NCI-H526 treated with DMSO at 0.1 percent for 48 hours (cell line): Measurements from ENCODE around the gene UCN.
"Not testable (repeated sequence)": the region's sequence is repeated elsewhere in the genome, so short reads cannot be mapped to it uniquely, and the experiment has no call there.

ENCODE experiments used
- DNase-seq: peaks from one replicate; lab custom pipeline; 2025; lab: John Stamatoyannopoulos, UW

UCN gene

GRCh38 chr2:27308359-27308881, at the start of gene UCN:
Gene UCN, minus strand, starts transcription at chr2:27308445. Its CDS starts 550 bp downstream, at chr2:27307895.
- DNase-seq = no peak

GRCh38 chr2:27356382-27357181, 48.3 kb upstream of the UCN start, which contains the start of gene GTF3C2:
Gene GTF3C2, minus strand, starts transcription at chr2:27356764. Its CDS starts 13,210 bp downstream, at chr2:27343554.
- peak; percentile 95 for DNase-seq

- DNase-seq = no peak
Observed at GRCh38 chr2:27356056-27356381, 47.8 kb upstream of the UCN start.

- no peak for DNase-seq
Observed at GRCh38 chr2:27354597-27354927, 46.3 kb upstream of the UCN start.

GRCh38 chr2:27353762-27354596, 45.7 kb upstream of the UCN start:
- no peak for DNase-seq

DNA sequence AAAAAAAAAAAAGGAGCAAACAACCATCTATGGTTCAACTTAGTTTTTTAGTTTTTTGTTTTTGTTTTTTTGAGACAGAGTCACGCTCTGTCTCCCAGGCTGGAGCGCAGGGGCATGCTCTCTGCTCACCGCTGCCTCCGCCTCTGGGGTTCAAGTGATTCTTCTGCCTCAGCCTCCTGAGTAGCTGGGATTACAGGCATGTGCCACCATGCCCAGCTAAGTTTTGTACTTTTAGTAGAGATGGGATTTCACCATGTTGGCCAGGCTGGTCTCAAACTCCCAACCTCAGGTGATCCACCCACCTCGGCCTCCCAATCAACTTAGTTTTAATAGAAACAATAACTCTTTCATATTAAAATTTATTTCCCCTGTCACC, 45.1 kb upstream of the UCN start:
- not testable (repeated sequence) for DNase-seq

GRCh38 chr2:27351802-27352598, 43.8 kb upstream of the UCN start:
- no peak for DNase-seq

DNA sequence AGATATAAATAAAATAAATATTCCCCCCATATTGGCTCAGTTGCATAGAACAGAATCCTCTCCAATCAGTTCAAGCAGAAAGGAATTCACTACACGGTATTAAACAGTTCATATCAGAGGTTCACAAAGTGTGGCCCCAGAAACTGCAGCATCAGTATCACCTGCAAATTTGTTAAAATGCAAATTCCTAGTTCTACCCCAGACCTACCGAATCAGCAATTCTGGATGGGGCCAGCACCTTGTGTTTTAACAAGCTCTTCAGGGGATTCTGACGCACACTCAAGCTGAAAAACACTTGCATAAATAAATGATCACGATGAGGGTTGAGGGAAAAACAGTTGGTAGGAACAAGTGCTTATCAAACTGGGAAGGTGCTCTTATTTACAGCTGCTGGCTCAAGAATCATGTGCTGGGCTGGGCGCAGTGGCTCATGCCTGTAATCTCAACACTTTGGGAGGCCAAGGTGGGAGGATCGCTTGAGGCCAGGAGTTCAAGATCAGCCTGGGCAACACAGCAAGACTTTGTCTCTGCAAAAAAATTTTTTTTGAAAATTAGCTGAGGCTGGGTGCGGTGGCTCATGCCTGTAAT, 42.0 kb upstream of the UCN start:
- DNase-seq = no peak

DNA sequence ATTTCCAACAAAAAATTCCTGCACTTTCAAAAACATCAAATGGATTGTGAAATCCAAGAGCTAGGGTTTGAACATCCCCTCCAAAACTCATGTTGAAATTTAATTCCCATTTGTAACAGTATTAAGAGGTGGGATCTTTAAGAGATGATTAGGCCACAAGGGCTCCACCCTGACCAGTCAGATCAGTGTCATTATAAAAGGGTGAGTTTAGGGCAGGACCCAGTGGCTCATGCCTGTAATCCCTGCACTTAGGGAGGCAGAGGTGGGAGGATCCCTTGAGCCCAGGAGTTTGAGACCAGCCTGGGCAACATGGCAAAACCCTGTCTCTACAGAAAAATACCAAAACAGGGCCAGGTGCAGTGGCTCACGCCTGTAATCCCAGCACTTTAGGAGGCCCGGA, 39.4 kb upstream of the UCN start:
- no peak for DNase-seq

DNA sequence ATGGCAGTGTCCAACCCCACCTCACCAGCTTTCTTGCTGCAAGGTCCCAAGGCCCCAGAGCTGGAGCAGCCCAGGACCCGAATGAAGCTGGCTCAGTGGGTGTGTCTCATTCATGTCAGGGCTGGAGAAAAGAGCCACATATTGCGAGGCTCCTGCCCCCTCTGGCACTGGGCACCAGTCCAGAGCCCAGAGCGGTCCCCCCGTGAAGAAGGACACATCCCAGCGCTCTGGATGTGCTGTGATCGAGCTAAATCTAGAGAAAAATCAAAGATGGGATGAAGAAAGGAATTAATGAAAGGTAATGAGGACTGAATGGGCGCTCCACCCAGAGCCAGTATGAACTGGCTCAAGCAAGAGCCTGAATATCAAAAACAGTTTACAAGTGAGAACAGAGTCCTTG, 27.9 kb upstream of the UCN start:
- no peak for DNase-seq

- DNase-seq = no peak
Observed at GRCh38 chr2:27335311-27335710, 27.1 kb upstream of the UCN start.

GRCh38 chr2:27324720-27325119, 16.5 kb upstream of the UCN start:
- DNase-seq = no peak

GRCh38 chr2:27323596-27324285, 15.5 kb upstream of the UCN start:
- DNase-seq = no peak

- peak; percentile 72 for DNase-seq
Observed at GRCh38 chr2:27322766-27323595, 14.7 kb upstream of the UCN start, which contains the start of gene MPV17. Gene MPV17, minus strand, starts transcription at chr2:27323097. Its CDS starts 580 bp downstream, at chr2:27322517.

DNA sequence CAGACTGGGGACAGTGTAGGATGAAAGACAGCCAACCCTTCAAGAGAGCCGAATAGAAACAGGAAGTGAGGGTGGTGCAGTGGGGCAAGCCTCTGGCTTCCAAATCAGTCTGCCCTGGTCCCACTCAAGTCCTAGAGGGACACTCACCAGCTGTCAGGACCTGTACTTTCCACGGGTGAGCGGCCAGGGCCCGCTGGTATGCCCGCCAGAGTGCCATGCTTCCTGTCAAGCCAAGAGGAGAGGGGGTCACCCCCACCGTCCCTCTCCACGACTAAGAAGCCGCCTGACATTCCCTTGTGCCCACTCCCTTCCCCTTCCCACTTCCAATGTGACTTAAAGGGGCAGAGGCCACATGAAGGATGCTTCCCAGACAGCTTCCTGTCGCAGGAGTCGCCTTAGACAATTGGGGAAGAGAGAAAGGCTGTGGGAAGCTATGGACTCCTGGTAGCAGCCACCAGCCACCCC, 14.1 kb upstream of the UCN start:
- no peak for DNase-seq

- no peak for DNase-seq
Observed at GRCh38 chr2:27320958-27321543, 12.8 kb upstream of the UCN start.

- DNase-seq = not testable (repeated sequence)
Observed at GRCh38 chr2:27319839-27320238, 11.6 kb upstream of the UCN start.

DNA sequence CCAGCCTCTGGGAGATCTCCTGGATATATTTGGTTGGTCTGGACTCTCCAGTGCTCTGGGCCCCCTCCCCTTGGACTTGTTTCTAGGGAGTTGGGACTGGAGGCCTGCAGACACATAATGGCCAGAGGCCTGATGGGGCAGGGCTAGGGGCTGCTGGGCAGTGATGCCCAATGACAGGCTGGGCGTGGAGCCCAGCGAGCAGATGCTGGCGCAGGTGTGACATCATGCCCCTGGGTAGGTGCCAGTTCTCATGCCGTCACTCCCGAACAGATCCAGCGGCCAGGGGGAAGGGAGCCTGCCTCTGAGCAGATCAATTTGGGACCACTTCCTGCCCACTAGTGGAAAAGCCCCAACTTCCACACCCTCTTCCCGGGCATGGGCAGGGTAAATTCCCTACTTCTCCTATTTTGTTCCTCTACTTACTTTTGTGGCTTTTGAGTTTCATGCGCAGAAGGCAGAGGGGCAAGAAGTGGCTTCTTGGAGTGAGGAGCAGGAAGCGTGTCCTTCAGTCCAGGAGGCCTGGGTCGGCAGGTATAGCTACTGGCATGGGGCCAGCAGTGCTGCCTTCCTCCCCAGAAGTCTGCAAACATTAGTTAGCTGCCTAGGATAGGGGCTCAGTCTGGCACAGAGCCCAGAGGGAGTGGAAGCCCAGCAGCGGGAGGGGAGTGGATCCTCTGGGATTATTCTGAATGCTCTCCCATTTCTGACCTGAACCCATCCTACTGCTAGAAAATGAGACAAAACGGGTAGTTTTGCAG, 8.6 kb upstream of the UCN start:
- no peak for DNase-seq

GRCh38 chr2:27315122-27315521, 6.9 kb upstream of the UCN start:
- DNase-seq = no peak
